ENCODE measurements around the gene WDR19.

The WDR19 gene

DNA sequence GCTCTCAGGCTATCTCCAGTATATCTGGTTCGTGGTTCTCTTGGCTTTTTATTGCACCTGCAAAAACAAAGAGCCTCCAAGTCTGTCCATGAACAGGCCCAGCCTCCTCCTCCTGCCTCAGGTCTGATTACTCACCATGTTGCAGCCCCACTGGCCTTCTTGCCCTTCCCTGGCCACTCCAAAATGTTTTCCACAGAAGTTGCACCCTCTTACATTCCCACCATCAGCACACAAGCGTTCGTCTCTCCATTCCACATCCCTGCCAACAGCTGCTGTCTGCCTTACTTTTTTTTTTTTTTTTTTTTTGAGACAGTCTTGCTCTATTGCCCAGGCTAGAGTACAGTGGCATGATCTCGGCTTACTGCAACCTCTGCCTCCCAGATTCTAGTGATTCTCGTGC, 97.1 kb downstream of the WDR19 start:
- no peak for TF ChIP-seq TAF1 (IDR thresholded peaks at IDR 0.05; ENCODE audit: borderline replicate concordance, insufficient read depth, low read length)
- TF ChIP-seq FOXP2 (optimal IDR thresholded peaks at IDR 0.05; ENCODE audit: borderline replicate concordance, extremely low read depth, extremely low read length, insufficient read depth), result no peak
- TF ChIP-seq SIN3A (IDR thresholded peaks at IDR 0.05; ENCODE audit: borderline replicate concordance, insufficient read depth, low read length), result no peak
- TF ChIP-seq, protein P1, sequence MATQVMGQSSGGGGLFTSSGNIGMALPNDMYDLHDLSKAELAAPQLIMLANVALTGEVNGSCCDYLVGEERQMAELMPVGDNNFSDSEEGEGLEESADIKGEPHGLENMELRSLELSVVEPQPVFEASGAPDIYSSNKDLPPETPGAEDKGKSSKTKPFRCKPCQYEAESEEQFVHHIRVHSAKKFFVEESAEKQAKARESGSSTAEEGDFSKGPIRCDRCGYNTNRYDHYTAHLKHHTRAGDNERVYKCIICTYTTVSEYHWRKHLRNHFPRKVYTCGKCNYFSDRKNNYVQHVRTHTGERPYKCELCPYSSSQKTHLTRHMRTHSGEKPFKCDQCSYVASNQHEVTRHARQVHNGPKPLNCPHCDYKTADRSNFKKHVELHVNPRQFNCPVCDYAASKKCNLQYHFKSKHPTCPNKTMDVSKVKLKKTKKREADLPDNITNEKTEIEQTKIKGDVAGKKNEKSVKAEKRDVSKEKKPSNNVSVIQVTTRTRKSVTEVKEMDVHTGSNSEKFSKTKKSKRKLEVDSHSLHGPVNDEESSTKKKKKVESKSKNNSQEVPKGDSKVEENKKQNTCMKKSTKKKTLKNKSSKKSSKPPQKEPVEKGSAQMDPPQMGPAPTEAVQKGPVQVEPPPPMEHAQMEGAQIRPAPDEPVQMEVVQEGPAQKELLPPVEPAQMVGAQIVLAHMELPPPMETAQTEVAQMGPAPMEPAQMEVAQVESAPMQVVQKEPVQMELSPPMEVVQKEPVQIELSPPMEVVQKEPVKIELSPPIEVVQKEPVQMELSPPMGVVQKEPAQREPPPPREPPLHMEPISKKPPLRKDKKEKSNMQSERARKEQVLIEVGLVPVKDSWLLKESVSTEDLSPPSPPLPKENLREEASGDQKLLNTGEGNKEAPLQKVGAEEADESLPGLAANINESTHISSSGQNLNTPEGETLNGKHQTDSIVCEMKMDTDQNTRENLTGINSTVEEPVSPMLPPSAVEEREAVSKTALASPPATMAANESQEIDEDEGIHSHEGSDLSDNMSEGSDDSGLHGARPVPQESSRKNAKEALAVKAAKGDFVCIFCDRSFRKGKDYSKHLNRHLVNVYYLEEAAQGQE (IDR thresholded peaks at IDR 0.05; ENCODE audit: insufficient read depth in 1 of 2, low read depth in 2 of 2, low read length in 2 of 2), result no peak
- TF ChIP-seq POLR2AphosphoS5 (IDR thresholded peaks at IDR 0.05; ENCODE audit: low read depth, low read length), result no peak

DNA sequence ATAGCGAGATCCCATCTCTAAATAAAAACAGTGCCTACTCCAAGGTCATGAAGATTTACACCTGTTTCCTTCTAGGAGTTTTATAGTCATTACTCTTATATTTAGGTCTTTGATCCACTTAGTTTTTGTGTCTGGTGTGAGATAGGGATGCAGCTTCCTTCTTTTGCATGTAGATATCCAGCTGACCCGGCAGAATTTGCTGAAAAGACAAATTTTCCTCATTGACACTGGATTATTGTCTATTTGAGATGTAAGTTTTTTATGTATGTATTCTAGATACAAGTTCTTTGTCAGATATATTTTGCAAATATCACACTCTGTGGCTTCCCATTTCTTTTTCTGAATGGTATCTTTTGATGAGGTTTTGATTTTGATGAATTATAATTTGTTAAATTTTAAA, 98.4 kb downstream of the WDR19 start:
- no peak for TF ChIP-seq SIN3A (IDR thresholded peaks at IDR 0.05; ENCODE audit: borderline replicate concordance, insufficient read depth, low read length)
- TF ChIP-seq FOXP2 (optimal IDR thresholded peaks at IDR 0.05; ENCODE audit: borderline replicate concordance, extremely low read depth, extremely low read length, insufficient read depth), result no peak
- no peak for TF ChIP-seq TAF1 (IDR thresholded peaks at IDR 0.05; ENCODE audit: borderline replicate concordance, insufficient read depth, low read length)
- TF ChIP-seq POLR2AphosphoS5 (IDR thresholded peaks at IDR 0.05; ENCODE audit: low read depth, low read length), result no peak
- TF ChIP-seq, protein P1 (IDR thresholded peaks at IDR 0.05; ENCODE audit: insufficient read depth in 1 of 2, low read depth in 2 of 2, low read length in 2 of 2), result no peak

- TF ChIP-seq TAF1 (IDR thresholded peaks at IDR 0.05; ENCODE audit: borderline replicate concordance, insufficient read depth, low read length) (no peak), SIN3A (IDR thresholded peaks at IDR 0.05; ENCODE audit: borderline replicate concordance, insufficient read depth, low read length) (no peak), POLR2AphosphoS5 (IDR thresholded peaks at IDR 0.05; ENCODE audit: low read depth, low read length) (no peak), FOXP2 (optimal IDR thresholded peaks at IDR 0.05; ENCODE audit: borderline replicate concordance, extremely low read depth, extremely low read length, insufficient read depth) (no peak)
- TF ChIP-seq, protein P1 (IDR thresholded peaks at IDR 0.05; ENCODE audit: insufficient read depth in 1 of 2, low read depth in 2 of 2, low read length in 2 of 2), result no peak
Observed at GRCh38 chr4:39285111-39285795, 102.9 kb downstream of the WDR19 start.

GRCh38 chr4:39285853-39286252, 103.5 kb downstream of the WDR19 start:
- TF ChIP-seq SIN3A (IDR thresholded peaks at IDR 0.05; ENCODE audit: borderline replicate concordance, insufficient read depth, low read length) (no peak), TAF1 (IDR thresholded peaks at IDR 0.05; ENCODE audit: borderline replicate concordance, insufficient read depth, low read length) (no peak)

GRCh38 chr4:39286263-39286662, 103.9 kb downstream of the WDR19 start:
- TF ChIP-seq TAF1 (IDR thresholded peaks at IDR 0.05; ENCODE audit: borderline replicate concordance, insufficient read depth, low read length), result no peak
- TF ChIP-seq SIN3A (IDR thresholded peaks at IDR 0.05; ENCODE audit: borderline replicate concordance, insufficient read depth, low read length), result no peak
- TF ChIP-seq FOXP2 (optimal IDR thresholded peaks at IDR 0.05; ENCODE audit: borderline replicate concordance, extremely low read depth, extremely low read length, insufficient read depth), result no peak
- TF ChIP-seq, protein P1 (IDR thresholded peaks at IDR 0.05; ENCODE audit: insufficient read depth in 1 of 2, low read depth in 2 of 2, low read length in 2 of 2), result no peak
- TF ChIP-seq POLR2AphosphoS5 (IDR thresholded peaks at IDR 0.05; ENCODE audit: low read depth, low read length), result no peak
